TTC549 (cell line): ENCODE measurements around the gene UCMA.
"Not testable (repeated sequence)": the region's sequence is repeated elsewhere in the genome, so short reads cannot be mapped to it uniquely, and the experiment has no call there.

ENCODE experiments used
- FAIRE-seq: peaks from 2 replicates; lab custom pipeline; 2012; peaks lifted over from hg19 to GRCh38; lab: Jason Lieb, UNC

UCMA gene, protein sequence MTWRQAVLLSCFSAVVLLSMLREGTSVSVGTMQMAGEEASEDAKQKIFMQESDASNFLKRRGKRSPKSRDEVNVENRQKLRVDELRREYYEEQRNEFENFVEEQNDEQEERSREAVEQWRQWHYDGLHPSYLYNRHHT

DNA sequence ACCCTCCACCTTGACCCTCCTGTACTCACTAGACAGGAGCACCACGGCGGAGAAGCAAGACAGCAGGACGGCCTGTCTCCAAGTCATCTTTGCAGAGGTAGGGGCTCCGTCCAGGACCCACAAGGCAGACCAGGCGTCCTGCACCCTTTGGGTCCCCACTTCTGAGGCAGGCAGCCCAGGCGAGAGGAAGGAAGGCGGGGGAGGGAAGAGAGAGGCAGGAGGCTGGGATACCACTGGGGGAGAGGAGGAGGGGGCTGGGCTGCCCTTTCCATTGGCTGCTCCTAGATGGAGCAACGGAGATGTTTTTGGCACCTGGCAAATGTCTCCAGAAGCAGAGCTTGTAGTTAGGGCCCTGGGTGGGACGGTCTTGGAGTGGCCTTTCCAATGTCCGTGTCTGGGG, at the start of gene UCMA:
TSS of gene UCMA (minus strand) at position 203 of the 400 bp plus-strand sequence. CDS start at position 87, 116 bp downstream.
- FAIRE-seq: no peak

DNA sequence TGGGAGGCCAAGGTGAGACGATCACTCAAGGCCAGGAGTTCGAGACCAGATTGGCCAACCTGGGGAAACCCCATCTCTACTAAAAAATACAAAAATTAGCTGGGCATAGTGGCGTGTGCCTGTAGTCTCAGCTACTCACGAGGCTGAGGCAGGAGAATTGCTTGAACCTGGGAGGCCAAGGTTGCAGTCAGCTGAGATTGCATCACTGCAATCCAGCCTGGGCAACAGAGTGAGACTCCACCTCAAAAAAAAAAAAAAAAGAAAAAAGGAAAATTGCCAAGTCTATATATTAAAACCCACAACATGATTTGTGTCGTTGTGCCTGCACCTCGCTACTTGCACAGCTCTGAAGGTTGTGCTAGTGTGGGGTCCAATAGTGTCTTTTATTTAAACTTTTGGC, 48.2 kb upstream of the UCMA start:
- not testable (repeated sequence) for FAIRE-seq

DNA sequence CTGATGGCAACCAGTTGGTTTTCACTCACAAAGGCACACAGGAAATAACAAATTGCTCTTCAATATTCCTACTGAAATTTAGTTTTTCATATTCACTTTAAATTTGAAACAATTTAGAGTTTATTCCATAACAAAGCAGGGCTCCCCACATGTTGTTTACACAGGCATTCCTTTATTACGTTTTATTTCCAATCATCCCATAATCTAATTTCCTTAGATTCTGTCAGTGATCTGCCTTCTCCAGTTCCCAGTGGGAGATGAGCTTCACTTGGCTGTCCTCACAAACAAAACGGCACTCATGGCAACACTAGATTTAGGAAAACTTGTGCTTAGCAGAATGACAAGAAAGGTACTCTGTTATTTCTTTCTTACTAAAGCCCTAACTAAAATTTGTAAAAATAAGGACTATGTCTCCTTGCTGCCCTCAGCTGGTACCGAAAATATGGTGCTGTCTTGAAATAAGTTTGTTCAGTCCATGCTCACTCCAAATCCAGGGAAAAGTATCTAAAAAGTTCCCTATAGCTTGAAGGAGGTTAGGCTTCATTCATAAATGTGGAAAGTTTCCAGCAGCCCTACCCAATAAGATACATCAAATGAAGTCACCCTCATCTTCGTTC, 42.7 kb upstream of the UCMA start:
- no peak for FAIRE-seq

DNA sequence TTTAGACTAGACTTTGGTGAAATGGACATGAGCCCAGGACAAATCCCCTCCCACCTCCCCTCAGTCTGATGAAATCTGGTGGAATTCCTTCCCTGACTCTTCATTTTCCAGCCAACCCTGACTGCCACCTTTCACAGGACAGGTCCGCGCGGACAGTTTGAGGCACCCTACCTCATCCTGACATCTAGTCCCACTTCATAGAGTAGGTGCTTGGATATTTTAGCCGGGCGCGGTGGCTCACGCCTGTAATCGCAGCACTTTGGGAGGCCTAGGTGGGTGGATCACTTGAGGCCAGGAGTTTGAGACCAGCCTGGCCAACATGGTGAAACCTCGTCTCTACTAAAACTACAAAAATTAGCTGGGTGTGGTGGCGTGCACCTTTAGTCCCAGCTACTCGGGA, 42.0 kb upstream of the UCMA start:
- not testable (repeated sequence) for FAIRE-seq

DNA sequence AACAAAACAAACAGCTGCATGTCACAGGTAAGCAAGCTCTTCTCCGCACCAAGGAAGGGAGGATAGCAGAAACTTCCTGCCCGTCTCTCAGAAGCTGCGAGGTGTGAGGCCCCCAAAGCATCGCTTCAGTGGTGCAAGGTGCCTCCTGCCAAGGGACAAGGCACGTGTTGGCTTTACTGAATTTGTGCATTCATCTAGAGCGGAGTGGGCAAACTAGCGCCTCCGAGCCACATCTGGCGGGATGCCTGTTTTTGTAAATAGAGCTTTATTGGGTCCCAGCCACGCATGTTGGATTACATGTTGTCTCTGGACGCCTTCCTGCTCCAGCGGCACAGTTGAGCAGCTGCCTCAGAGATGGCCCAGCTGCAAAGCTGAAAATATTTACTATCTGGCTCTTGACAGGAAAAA, 38.0 kb upstream of the UCMA start:
- no peak for FAIRE-seq

DNA sequence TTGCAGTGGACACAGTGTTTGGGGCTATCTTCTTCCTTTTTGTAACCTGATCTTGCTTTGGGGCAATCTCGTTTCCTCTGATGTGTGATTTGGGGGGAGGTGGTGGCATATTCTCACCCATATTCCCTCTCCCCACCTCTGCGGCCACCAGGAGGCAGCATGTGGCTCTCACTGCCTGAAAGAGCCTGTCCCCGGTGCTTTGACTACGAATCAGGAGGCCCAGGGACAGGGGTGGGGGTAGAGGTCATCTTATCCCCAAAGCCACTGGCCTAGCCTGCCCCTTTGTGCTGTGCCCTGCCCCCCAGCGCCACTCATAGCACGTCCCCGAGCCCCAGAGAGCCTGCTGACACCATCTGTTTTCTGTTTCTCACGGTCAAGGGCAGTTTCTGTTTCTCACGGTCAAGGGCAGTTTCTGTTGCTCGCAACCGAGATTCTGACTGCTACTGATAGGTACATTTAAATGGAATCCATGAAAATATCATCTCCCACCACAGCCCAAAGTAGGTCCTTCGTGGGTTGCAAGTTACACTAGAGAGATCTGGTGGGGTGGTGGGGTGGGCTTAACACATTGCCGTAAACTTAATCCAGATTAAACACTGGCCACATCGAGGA, 37.5 kb upstream of the UCMA start:
- FAIRE-seq: no peak

DNA sequence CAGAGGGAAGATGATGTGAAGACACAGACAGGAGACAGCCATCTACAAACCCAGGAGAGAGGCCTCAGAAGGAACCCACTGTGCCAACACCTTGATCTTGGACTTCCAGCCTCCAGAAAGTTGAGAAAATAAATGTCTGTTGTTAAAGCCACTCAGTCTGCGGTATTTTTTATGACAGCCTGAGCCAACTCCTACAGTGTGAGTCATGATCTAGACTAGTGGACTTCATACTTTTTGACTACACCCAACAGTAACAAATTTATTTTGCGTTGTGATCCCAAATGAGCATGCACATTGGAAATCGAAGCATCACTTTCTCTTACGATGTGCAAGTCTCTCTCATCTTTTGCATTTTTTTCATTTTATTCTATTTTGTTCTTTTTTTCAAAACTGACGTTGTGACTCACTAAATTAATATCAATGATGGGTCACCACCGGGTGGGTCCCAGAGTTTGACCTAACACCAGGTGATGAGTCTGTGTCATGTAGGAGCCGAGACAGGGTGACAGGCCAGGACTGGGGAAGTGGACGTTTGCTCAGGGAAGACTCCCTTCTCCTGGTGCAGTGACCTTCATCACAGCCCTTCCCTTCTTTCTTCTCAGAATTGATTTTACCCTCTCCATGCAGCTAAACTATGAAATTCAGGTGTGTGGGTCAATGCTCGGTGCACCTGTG, 36.8 kb upstream of the UCMA start:
- FAIRE-seq: no peak

DNA sequence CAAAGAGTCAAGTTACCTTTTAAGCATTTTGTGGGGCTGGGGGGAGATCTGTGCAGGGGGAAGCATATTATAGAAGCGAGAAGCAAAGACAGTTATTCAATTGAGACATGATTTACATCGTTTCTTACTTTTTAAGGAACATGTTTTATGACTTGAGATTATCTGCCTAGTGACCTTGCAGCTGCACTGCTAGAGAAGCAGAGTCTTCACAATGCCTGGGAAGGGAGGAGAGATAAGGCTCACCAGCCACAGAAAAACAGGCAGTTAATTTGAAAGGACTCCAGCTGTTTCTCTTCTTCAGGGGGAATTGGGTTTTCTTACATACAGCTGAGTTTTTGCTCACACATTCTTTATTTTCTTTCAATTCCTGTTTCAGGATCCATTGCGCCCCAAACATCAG, 34.7 kb upstream of the UCMA start:
- FAIRE-seq: no peak

DNA sequence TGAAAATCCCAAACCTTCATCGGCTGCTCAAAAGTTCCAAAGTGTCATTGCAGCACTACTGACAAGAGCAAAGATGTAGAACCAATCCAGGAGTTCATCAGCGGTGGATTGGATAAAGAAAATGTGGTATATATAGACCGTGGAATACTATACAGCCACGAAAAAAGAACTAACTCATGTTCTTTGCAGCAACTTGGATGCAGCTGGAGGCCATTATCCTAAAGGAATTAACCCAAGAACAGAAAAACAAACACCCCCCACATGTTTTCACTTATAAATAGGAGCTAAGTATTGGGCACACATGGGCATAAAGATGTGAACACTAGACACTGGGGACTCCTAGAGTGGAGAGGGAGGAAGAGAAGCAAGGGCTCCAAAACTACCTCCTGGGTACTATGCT, 34.1 kb upstream of the UCMA start:
- no peak for FAIRE-seq

DNA sequence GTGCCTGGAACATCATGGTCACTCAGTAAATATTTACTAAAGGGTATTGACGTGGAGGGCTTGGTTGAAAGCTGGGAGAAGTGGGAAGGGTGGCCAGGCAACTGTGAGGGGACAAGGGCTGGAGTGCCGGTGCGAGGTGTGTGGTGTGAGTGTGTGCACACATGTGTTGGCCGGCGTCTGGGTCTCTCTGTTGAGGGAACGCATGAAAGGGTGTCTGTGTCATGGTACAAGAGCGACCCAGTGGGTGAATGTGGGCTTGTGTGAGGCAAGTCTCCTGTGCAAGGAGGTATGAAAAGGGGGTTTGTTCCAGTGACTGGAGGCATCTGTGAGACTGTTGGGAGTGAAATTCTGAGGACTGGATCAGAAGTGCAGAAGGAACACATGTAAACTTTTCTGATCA, 29.4 kb upstream of the UCMA start:
- FAIRE-seq: no peak

DNA sequence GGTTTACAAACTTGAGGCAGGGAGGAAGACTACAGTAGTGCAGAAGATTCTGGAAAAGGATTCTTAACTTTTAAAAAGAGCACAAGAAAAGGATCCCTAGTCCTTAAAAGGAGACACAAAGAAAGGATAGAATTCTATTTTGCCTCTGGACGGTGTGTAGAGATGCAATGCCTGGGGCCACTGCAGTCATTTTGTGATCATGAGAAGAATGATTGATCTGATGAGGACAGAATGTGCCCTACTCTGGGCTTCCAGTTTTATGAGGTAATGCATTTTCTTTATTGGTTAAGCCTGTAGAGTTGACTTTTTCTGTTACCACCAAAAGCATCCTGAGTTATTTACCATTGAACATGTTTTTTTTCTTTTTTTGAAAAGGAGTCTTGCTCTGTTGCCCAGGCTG, 28.3 kb upstream of the UCMA start:
- no peak for FAIRE-seq

DNA sequence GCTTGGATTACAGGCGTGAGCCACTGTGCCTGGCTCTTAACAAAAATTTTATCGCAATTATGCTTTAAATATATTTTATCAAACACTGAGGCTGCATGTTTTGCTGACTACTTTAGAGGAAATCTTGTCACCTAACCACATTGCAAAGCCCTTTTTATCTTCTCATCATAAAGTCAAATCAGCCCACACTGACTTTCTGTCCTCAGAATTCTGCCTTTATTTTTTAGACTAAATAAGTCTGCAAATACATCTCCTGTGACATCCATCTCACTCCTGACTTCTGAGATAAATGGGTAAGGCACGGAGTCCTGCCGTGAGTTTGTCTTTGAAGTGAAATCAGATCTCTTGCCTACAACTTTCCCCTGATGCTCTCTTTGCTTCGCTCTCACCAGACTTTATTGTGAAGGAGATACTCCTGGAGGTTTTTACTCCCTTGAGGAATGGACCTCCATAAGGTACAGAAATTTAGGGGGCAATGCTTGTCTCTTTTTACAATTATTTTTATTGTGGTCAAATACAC, 23.5 kb upstream of the UCMA start:
- no peak for FAIRE-seq

DNA sequence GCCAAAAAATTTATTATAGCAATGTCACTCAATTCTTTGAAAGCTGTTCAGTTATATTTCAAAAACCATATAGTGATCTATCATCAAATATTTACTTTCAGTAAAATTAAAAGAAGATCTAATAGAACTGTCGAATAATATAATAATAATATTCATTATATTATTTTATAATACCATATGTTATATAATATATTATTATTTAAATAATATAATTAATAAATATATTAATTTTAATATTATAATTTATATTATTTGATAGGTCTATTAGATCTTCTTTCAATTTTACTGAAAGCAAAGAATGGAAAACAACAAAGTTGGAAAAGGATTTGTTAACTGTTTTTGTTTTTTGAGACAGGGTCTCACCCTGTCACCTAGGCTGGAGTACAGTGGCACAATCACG, 22.5 kb upstream of the UCMA start:
- FAIRE-seq: peak; percentile 88

DNA sequence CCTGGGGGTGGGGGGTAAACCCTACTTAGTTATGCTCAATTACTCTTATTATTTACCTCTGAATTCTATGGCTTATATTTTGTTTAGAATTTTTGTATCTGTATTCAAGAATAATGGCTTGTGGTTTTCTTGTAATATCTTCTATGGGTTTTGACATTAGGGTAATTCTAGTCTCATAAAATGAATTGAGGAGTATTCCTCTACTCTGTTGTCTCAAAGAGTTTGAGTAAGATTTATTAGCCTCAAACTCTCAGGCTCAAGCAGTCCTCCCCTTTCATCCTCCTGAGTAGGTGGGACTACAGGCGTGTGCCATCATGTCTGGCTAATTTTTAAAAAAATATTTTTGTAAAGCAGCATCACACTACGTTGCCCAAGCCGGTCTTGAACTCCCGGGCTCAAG, 19.6 kb upstream of the UCMA start:
- no peak for FAIRE-seq

DNA sequence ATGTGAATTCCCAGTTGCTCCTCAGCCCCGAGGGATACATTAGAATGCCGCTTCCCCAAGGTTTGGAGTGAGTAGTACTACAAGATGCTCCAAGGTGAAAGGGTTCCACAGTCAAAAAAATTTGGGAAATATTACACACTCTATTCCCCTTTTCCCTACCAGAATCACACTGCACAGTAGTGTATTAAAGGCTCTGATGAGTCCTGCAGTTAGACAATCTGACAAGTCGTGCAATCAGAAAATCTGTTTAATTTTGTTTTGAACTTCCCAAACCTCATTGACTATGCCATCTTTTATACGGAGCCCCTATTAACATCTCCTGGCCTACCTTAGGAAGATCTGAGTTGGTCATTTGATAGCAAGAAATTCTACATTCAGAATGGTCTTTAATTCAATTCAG, 13.6 kb upstream of the UCMA start:
- FAIRE-seq: no peak

DNA sequence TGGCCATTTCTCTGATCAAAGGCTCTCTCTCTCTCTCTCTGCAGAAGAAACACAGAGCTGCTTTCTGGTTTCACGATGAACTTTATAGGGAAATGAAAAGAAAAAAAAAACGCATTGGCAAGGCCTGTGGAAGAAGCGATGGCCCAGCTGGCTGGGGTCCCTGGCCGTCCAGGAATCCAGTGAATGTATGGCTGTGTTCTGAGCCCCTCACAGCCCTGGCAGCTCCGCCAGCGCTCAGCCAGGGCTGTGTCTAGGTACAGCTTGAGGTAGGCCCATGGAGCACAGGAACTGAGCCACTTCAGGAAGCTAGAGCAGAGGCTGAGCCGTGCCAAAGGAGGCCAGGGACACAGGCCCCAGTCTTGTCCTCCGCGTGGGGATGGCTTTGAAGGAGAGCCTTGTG, 13.1 kb upstream of the UCMA start:
- FAIRE-seq: no peak

DNA sequence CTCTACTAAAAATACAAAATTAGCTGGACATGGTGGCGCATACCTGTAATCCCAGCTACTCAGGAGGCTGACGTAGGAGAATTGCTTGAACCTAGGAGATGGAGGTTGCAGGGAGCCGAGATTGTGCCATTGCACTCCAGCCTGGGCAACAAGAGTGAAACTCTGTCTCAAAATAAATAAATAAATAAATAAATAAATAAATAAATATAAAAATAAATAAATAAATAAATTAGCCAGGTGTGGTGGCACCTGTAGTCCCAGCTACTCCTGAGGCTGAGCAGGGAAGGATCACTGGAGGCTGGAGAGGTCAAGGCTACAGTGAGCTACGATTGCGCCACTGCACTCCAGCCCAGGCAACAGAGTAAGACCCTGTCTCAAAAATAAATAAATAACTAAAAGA, 8.1 kb upstream of the UCMA start:
- not testable (repeated sequence) for FAIRE-seq

DNA sequence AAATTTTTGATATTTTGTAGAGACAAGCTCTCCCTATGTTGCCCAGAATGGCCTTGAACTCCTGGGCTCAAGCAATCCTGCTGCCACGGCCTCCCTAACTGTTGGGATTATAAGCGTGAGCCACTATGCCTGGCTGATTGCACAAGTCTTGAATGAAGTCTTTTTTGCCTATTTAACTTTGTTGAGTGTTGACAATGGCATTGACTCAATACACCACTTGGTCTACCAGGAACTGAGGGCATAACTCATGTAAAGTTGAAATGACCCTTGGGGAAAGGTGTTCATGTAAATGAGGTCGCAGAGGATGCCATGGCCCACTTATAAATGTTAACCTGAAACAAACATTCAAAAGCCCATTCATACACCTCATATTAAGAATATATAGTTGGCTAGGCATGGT, 7.4 kb upstream of the UCMA start:
- FAIRE-seq: no peak

DNA sequence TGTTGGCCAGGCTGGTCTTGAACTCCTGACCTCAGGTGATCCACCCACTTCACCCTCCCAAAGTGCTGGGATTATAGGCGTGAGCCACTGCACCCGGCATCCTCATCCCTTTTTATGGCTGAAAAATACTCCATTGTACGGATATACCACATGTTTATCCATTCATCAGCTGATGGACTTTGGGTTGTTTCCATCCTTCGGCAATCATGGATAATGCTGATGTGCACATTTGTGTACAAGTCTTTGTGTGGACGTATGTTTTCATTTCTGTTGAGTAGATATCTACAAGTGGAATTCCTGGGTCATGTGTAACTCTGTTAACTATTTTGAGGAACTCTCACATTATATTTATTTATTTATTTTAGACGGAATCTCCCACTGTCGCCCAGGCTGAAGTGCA, 5.7 kb upstream of the UCMA start:
- no peak for FAIRE-seq

DNA sequence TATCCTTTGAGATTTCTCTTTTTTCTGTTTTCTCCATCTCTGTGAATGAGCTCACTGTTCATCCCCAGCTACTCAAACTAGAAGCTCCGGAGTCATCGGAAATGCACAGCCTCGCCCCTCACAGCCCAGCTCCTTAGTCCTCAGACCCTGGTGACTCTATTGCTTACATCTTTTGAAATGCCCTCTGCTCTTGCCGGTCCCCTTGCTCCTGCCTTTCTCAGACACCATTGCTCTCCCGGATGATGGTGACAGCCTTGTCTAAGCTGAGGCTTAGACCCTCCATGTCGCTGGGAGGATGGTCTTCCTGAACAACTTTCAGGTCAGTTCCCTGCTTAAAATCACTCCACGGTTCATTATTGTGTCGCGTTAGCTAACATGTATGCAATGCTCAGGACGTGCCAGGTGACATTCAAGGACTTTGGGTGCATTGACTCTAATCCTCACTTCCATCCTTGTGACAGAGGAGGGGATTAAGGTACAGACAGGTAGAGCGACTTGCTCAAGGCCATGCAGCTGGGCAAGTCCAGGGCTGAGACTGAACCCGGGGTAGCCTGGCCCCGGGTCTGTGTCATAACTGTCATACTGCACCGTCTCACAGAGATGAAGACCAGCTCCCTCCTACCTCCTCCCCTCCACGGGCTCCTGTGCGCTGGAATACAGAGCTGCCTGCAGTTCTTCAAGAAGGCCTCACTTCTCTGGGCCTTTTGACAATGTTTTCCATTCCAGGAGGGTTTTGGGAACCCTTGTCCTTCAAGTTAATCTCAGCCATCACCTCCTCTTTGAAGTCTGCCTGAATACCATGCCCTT, 4.3 kb upstream of the UCMA start:
- FAIRE-seq: no peak

DNA sequence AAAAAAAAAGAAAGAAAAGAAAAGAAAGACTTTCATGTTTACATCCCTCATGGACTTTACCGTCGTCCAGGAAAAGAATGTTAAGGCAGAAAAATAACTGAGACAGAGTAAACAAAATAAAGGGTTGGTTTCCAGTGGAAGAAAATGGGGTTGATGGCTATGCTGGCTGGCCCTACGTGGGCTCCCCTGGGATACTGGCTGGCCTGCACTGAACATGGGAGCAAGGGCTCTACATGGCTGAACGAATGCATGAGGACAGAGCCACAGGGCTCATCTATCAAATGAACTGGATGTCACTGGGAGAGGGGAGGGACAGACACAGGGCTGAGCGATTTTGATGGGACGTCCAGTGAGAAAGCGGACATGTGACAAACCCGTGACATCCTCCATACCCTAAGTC, 2.5 kb upstream of the UCMA start:
- FAIRE-seq: no peak

DNA sequence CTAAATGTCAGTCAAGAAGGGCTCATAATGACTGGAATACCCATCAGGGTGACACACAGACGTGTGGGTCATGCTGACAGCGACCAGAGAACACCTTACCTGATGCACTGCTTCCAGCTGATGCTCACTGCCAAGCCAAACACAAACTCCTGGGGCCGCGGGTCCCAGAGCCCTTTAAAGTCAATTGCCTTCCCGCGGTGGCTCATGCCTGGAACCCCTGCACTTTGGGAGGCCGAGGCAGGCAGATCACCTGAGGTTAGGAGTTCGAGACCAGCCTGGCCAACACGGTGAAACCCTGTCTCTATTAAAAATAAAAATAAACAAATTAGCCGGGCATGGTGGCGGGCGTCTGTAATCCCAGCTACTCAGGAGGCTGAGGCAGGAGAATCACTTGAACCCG, 562 bp upstream of the UCMA start:
- not testable (repeated sequence) for FAIRE-seq

DNA sequence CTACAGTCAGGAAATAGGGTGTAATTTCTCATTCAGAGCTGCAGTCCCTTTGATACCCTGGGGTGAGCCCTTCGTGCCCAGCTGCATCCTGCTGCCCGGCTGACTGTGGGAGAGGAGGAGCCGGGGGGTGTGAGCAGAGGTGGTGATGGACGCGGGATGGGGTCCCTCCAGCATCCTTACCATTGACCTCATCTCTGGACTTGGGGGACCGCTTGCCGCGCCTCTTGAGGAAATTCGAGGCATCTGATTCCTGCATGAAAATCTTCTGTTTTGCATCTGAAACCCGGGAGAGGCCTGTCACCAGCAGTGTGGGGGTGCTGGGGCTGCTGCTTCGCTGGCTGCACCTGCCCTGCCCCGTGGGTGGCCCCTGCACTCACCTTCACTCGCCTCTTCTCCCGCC, 816 bp downstream of the UCMA start:
- no peak for FAIRE-seq
